Effector CD4-positive, alpha-beta T cell (primary cell): ENCODE results near the gene CEP68.
"Not testable (repeated sequence)": the region's sequence is repeated elsewhere in the genome, so short reads cannot be mapped to it uniquely, and the experiment has no call there.

Source experiments
- DNase-seq: peaks from one replicate; pipeline ENCODE4 v3.0.0-alpha.2; 2020

Gene CEP68

GRCh38 chr2:65093211-65093610 is 37.0 kb downstream of the CEP68 start:
- DNase-seq: no peak

DNA sequence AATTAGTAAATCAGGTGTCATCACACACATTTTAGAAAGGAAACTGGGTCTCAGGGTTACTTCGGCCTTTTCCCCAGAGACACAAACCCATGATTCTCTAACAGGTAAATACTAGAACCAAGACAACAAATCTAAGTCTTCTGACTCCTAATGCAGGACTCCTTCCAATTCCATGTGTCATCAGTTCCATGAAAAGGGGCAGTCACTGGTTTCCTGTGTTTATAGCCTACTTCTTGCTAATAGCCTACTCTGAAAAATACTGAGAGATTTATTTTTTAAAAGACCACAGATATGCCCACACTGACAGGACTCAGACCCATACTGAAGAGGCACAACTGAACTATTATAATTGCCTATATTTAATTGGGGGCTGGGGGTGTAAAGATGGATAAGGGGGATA is 40.7 kb downstream of the CEP68 start:
- DNase-seq: no peak

GRCh38 chr2:65097844-65098243 is 41.6 kb downstream of the CEP68 start:
- no peak for DNase-seq

DNA sequence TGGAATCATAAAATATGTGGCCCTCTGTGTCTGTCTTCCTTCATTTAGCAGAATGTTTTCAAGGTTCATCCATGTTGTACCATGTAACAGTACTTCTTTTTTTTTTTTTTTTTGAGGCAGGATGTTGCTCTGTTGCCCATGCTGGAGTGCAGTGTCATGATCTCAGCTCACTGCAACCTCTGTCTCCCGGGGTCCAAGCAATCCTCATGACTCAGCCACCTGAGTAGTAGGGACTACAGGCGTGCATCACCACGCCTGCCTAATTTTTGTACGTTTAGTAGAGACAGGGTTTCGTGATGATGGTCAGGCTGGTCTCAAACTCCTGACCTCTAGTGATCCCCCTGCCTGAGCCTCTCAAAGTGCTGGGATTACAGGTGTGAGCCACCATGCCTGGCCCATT is 42.5 kb downstream of the CEP68 start:
- DNase-seq: no peak

DNA sequence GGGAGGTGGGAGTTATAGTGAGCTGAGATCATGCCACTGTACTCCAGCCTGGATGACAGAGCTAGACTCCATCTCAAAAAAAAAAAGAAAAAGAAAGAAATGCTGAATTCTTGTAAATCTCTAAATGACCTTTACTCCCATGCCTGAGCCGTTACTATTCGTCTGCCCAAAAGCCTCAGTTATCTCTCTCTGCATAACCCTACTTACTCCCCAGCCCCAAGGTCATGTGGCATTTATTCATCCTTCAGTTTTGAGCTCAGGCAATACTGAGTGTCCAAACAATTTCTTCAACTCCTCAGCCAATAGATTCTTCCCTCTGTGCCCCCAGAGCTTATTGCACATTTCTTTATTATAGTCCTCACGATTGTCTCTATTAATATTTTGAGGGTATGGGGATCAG is 44.9 kb downstream of the CEP68 start:
- DNase-seq: no peak

DNA sequence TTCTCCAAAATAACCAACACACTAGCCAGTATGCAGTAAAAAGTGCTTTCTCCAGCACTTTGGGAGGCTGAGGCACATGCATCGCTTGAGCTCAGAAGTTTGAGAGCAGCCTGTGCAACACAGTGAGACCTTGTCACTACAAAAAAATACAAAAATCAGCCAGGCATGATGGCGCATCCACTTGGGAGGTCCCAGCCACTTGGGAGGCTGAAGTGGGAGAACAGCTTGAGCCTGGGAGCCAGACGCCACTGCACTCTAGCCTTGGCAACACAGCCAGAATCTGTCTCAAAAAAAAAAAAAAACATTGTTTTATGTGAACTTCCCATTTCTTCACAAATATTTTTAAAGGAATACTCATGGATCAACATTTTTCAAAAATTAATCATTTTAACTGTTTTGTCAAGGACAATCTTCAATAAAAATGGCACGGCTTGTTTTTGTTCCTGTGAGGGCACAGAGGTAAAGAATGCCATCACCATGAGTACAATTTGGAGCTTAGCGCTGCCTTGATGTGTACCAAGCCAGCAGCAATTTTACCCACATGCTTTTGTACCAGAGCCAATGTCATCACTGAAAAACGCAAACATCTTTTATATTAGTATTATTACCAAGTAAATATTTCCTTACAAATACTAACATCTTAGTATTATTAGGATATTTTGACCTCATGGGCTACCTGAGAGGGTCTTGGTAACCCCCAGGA is 46.9 kb downstream of the CEP68 start:
- no peak for DNase-seq

GRCh38 chr2:65107530-65107929 is 51.3 kb downstream of the CEP68 start:
- DNase-seq: no peak

DNA sequence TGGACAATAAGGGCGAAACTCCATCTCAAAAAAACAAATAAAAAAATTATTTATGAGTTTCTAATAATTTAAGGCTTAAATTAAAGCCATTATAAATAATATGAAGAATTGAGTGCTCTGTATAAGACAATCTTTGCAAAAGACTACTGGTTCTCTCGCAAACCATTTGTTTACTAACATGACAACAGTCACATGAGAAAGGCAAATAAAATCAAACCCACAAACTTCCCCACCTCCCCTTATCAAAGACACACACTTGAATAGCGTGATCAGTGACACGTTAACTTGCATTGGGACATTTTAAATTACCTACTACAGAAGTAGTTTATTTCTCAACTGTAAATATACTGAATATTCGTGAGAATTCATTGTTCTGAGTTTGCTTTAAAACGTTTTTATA is 52.6 kb downstream of the CEP68 start:
- DNase-seq: no peak

- DNase-seq: no peak
Observed at GRCh38 chr2:65112633-65113032, 56.4 kb downstream of the CEP68 start.

DNA sequence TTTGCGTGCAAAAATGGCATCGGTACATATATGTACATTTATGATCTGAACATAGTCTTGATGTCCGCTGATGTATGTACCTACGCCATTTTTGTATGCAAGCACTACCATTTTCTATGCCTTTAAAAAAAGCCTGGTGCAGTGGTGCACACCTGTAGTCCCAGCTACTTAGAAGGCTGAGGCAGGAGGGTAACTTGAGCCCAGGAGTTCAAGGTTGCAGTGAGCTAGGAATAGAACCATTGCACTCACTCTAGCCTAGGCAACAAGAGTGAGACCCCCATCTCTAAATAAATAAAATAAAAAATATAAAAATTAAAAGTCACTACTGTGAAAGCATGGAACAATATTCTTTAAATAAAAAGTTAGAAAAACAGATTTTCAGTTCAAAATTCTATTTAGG is 57.0 kb downstream of the CEP68 start:
- DNase-seq: no peak

- DNase-seq: no peak
Observed at GRCh38 chr2:65113816-65114215, 57.6 kb downstream of the CEP68 start.

DNA sequence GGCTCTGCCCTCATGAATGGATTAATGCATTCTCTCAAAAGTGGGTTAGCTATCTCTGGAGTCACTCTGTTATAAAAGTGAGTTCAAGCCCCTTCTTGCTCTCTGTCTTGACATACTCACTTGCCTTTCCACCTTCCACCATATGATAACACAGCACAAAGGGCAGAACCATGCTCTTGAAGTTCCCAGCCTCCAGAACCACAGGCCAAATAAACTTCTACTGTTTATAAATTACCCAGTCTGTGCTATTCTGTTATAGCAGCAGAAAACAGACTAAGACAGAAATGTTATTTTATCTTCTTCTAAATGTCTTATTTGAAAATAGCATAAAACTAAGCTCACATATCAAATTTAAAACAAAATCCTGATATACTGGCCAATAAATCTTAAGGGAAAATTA is 58.7 kb downstream of the CEP68 start:
- no peak for DNase-seq

DNA sequence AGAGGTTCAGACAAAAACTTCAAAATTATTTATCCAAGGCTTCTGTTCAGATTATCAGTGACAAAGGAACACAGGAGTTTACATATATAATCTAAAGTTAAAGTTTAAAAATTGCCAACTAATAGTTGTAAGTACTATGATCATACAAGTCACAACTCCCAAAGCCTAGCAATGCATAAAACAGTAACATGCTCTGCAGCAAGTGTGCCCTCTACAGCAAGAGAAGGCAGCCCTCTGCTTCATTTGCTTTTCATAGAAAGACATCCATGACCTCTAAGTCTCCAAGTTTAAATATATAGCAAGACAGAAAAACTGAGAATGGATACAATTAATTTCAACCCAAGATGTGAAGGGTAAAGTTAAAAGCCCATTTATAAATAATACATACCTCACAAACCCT is 60.4 kb downstream of the CEP68 start:
- DNase-seq: no peak

GRCh38 chr2:65120990-65121693 is 64.9 kb downstream of the CEP68 start:
- DNase-seq: no peak

DNA sequence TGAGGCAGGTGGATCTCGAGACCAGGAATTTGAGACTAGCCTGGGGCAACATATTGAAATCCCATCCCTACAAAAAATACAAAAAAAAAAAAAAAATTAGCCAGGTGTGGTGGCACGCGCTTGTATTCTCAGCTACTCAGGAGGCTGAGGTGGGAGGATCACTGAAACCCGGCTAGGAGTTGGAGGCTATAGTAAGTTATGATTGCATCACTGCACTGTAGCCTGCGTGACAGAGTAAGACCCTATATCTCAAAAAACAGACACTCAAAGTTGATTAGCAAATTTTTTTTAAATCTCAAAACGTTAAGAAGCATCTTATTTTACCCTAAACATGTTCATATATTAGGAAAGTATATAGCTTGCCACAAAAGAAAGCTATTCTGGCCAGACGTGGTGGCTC is 66.1 kb downstream of the CEP68 start:
- no peak for DNase-seq

- not testable (repeated sequence) for DNase-seq
Observed at GRCh38 chr2:65125457-65125856, 69.2 kb downstream of the CEP68 start.

DNA sequence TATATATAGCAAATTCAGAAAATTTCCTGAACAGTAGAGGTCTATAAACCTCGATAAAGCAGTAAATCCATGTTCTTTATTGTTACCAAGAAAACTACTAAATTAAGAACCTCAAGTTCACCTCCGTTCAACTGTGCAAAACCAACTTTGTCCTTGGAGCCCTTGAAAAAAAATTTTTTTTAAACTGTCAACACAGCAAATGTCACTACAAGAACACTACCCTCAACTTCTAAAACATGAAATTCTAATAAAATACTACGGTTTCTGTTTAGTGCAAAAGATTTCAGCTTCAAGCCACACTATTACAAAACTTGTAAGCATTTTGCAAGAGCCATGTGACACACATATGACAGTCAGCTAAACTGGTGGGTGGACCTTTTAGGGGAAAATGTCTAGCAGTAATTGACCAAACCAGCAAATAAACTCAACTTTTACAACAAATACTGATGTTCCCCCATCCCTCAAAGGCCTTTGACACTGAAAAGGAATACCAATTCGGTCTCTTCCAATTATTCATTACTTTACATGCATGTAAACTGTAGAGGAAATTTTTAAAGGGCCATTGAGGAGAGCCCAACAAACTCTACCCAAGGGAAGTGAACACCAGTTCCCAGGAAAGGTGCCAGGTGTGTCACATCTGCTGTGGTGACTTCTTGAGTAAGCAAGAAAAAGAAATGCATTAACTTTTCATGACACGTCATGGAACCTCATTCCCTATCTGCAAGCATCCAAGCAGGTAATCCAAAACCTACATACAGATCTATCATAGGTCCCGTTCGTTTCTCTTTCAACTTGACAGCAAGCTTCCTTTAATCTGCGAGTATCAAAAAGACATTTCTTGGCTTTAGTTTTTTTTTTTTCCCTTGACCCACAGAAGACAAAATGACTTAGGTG is 72.3 kb downstream of the CEP68 start:
- DNase-seq: no peak

DNA sequence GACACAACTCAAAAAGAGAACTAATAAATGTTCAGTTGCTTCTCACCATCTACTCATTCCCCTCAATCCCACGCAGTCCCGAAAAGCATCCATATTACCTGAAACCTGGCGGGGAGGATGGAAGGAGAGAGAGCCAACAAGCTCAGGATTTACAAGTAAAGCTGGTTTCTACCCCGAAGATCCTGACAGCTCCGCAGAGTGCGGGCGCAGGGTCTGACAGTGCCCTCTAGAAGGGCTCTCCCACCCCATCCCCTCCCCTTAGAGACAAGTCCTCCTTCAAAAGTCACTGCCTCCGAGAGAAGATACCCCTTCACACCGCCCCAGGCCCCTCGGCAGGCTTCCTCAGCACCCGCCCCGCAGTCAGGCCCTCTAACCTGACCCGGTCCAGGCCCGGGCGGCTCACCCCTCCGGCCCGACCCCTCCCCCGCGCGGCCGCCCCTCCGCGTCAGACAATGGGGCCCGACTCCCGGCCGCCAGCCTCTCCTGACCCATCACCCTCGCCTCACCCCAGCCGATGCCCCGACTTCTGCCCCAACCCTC is 73.1 kb downstream of the CEP68 start:
- peak; percentile 24 for DNase-seq

DNA sequence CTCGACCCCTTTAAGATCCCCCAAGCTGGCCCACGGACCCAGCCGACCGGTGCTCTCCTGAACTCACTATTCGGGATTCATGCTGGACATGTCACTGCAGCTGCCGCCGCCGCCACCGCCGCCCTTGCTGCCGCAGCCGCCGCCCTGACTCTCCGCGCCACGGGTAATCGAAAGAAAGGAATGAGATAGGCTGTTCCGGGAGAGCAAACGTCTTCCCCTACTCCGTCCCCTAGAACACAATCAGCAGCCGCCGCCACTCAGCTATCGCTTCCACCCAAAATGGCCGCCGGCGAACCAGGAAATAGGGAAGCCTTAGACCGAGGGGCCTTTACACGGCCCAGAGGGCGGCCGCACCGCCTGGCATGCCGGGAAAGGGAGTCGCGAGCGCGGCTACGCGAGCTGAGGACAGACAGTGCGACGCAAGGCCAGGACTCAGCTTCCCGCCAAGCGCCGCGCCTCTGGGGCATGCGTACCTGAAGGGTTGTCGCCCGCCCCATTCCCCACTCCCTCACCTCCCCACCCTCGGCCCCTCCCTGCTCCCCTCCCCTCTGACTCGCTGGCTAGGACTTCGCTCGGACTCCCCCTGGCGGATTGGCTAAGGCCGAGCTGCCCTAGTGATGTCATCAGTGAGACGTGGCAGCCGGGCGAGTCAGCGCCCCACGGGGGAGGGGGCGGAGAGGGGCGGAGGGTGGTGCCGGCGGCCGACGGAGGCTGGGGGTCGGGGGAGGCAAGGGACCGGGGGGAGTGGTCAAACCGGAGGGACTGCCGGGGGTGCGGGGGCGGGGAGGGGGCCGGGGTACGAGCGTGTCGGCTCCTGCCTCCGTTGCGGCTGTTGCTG is 73.8 kb downstream of the CEP68 start, which contains the start of gene RAB1A:
TSS of gene RAB1A (minus strand) at position 281 of the 838 bp plus-strand sequence. CDS start at position 90, 191 bp downstream.
- peak; percentile 99 for DNase-seq

- DNase-seq: no peak
Observed at GRCh38 chr2:65130664-65131175, 74.5 kb downstream of the CEP68 start.

- DNase-seq: not testable (repeated sequence)
Observed at GRCh38 chr2:65132930-65133329, 76.7 kb downstream of the CEP68 start.

GRCh38 chr2:65133626-65134025 is 77.4 kb downstream of the CEP68 start:
- DNase-seq: no peak
